Prostate gland (tissue), 2 donors: ENCODE data around the gene SACM1L.

ENCODE experiments used
- POLR2A ChIP-seq: fragments of 450-650 bp; IDR thresholded peaks from one replicate; pipeline ENCODE4 v1.6.1; 2016; ENCODE audit warnings: antibody characterized with exemption, mild to moderate bottlenecking
- POLR2AphosphoS5 ChIP-seq: sonication (generic); formaldehyde crosslinking; IDR thresholded peaks from one replicate; pipeline ENCODE4 v1.6.1; 2017; ENCODE audit warnings: antibody characterized with exemption
- TF ChIP-seq, protein P1 (sequence below), 4 experiments: fragments of 200-600 bp in 2 of 4; fragments of 450-650 bp in 2 of 4; sonication (generic) in 2 of 4; IDR thresholded peaks; 1 replicate in 3 of 4; 2 replicates in 1 of 4; pipeline ENCODE4 v1.5.1; 2016 to 2019; ENCODE audit warnings: antibody characterized with exemption in 4 of 4, mild to moderate bottlenecking in 2 of 4, moderate library complexity in 2 of 4

DNA sequence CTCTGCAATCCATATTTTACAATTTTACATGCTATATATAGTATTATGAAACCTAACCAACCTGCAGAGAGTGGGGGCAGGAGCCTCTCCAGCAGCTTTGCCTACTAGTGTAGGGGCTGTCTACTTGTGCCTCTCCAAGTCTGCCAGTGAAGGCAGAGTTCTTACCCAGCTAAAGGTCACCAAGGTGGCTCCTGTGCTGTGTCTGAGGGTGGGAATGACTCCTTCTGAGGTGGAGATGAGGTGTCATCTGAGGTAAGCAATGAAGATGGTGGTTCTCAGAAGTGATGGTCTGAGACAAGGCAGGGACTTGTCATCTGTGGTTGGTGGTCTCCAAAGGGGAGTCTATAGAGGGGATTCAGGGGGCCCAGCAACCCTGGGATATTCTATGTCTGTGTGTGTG, 47.5 kb downstream of the SACM1L start:
- TF ChIP-seq, protein P1, sequence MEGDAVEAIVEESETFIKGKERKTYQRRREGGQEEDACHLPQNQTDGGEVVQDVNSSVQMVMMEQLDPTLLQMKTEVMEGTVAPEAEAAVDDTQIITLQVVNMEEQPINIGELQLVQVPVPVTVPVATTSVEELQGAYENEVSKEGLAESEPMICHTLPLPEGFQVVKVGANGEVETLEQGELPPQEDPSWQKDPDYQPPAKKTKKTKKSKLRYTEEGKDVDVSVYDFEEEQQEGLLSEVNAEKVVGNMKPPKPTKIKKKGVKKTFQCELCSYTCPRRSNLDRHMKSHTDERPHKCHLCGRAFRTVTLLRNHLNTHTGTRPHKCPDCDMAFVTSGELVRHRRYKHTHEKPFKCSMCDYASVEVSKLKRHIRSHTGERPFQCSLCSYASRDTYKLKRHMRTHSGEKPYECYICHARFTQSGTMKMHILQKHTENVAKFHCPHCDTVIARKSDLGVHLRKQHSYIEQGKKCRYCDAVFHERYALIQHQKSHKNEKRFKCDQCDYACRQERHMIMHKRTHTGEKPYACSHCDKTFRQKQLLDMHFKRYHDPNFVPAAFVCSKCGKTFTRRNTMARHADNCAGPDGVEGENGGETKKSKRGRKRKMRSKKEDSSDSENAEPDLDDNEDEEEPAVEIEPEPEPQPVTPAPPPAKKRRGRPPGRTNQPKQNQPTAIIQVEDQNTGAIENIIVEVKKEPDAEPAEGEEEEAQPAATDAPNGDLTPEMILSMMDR (IDR thresholded peaks at IDR 0.05), result no peak
- TF ChIP-seq POLR2AphosphoS5, result no peak
- TF ChIP-seq POLR2A, result no peak
